Stimulated activated CD4-positive, alpha-beta T cell treated with anti-CD3 and anti-CD28 coated beads, Interleukin-12 subunit alpha, Interleukin-12 subunit beta, amount 100 ng/mL, for 24 hours (primary cell): ENCODE measurements around the gene PDE4B.
"Not testable (repeated sequence)": the region's sequence is repeated elsewhere in the genome, so short reads cannot be mapped to it uniquely, and the experiment has no call there.

Source experiments
- DNase-seq, 2 experiments: peaks; one replicate each; pipeline ENCODE4 v3.0.0-alpha.2; 2020; ENCODE audit warnings: low read depth in 2 of 2

PDE4B gene

GRCh38 chr1:65994223-65994622 lies 201.5 kb downstream of the PDE4B start:
- DNase-seq: no peak

- no peak for DNase-seq
Measured at GRCh38 chr1:65995336-65995735, 202.6 kb downstream of the PDE4B start.

GRCh38 chr1:65995928-65996327 lies 203.2 kb downstream of the PDE4B start:
- no peak for DNase-seq

- DNase-seq: no peak
Measured at GRCh38 chr1:65997693-65998092, 205.0 kb downstream of the PDE4B start.

GRCh38 chr1:65998763-65999583 lies 206.3 kb downstream of the PDE4B start:
- no peak for DNase-seq

- DNase-seq: no peak
Measured at GRCh38 chr1:66000033-66000637, 207.4 kb downstream of the PDE4B start.

GRCh38 chr1:66003690-66004089 lies 211.0 kb downstream of the PDE4B start:
- DNase-seq: no peak

- DNase-seq: not testable (repeated sequence)
Measured at GRCh38 chr1:66006534-66006933, 213.8 kb downstream of the PDE4B start.

- DNase-seq: no peak
Measured at GRCh38 chr1:66012106-66012784, 219.6 kb downstream of the PDE4B start.

- no peak for DNase-seq
Measured at GRCh38 chr1:66013371-66013770, 220.7 kb downstream of the PDE4B start.

GRCh38 chr1:66022904-66023620 lies 230.4 kb downstream of the PDE4B start:
- DNase-seq: no peak

- no peak for DNase-seq
Measured at GRCh38 chr1:66025188-66025587, 232.5 kb downstream of the PDE4B start.

- DNase-seq: no peak
Measured at GRCh38 chr1:66028035-66028434, 235.3 kb downstream of the PDE4B start.

- no peak for DNase-seq
Measured at GRCh38 chr1:66033781-66034180, 241.1 kb downstream of the PDE4B start.

- DNase-seq: no peak
Measured at GRCh38 chr1:66035616-66036245, 243.0 kb downstream of the PDE4B start.

GRCh38 chr1:66041654-66042053 lies 249.0 kb downstream of the PDE4B start:
- DNase-seq: no peak

- no peak for DNase-seq
Measured at GRCh38 chr1:66043186-66043585, 250.5 kb downstream of the PDE4B start.

GRCh38 chr1:66044912-66045311 lies 252.2 kb downstream of the PDE4B start:
- no peak for DNase-seq

GRCh38 chr1:66046415-66046814 lies 253.7 kb downstream of the PDE4B start:
- no peak for DNase-seq

GRCh38 chr1:66048011-66048410 lies 255.3 kb downstream of the PDE4B start:
- no peak for DNase-seq

- no peak for DNase-seq
Measured at GRCh38 chr1:66050123-66050522, 257.4 kb downstream of the PDE4B start.

- DNase-seq: no peak
Measured at GRCh38 chr1:66050633-66051032, 257.9 kb downstream of the PDE4B start.
